Right renal pelvis (tissue), 4 donors: ENCODE results near the gene GRK3. TPM values are rescaled to one million over a fixed set of nuclear protein-coding genes. Genes with fewer than 3 reads are reported as not detected.

Source experiments
- DNase-seq, 4 donors: peaks; one replicate each; pipeline ENCODE4 v3.0.0-alpha.2; 2013; ENCODE audit warnings: low read depth in 4 of 4, low spot score in 3 of 4, missing footprints in 1 of 4
- polyA plus RNA-seq, 4 donors: library from polyadenylated mRNA; unstranded; fragments of 120-200 nt; gene quantifications; one replicate each; pipeline ENCODE4 v1.2.1, GENCODE V29; 2013; ENCODE audit not compliant: insufficient read length in 4 of 4

The GRK3 gene
- polyA plus RNA-seq, 4 donors = 8.4 to 13.6 (median 11.5) TPM

DNA sequence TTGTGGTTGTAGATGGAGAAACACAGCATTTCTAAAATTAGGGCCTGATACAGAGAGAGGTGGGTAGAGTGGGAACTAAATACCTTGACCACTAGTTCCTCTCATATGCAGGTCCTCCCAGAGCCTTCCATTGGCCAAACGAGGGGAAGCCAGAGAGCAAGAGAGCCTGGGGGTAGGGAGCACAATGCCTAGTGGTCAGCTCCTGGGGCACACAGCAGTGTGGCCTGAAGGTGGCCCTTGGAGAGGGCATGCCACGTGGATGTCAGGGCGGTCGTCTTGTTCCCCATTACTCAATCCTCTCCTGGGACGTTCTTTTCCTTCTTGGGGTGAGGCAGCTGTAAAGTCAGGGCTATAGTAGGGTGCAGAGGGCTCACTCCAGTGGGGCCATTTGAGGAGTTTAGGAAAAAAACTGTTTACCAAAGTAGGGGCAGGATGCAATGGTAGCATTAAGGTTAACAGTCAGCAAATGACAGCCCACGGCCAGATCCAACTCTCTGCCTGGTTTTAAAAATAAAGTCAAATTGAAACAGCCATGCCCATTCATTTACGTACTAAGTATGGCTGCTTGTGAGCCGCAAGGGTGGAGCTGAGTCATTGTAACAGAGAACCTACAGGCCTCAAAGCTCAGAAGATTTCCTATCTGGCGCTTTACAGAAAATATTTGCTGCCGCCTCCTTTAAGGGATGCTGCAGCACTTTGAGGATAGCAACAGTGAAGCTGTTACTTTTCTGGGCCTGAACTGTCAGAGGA is 185.1 kb downstream of the GRK3 start:
- no peak for DNase-seq

- no peak for DNase-seq
Observed at GRCh38 chr22:25750569-25751173, 186.2 kb downstream of the GRK3 start.

DNA sequence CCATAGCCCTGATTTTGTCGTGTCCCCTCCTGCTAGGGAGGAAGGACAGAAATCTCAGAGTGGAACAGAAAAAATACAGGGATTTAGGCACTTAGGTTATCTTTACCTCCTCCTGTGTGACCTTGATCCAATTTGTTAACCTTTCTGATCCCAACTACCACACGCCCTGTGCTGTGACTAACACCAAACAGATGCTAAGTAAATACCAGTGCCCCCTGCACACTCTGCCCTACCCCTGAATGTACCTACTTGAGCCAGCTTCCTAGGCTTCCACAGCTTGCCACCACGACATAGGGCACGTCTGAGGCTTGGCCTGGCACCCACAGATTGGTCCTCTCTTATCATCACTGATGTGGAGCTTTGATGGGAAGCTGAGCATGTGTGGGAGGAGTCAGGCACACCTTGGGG is 186.7 kb downstream of the GRK3 start:
- no peak for DNase-seq

DNA sequence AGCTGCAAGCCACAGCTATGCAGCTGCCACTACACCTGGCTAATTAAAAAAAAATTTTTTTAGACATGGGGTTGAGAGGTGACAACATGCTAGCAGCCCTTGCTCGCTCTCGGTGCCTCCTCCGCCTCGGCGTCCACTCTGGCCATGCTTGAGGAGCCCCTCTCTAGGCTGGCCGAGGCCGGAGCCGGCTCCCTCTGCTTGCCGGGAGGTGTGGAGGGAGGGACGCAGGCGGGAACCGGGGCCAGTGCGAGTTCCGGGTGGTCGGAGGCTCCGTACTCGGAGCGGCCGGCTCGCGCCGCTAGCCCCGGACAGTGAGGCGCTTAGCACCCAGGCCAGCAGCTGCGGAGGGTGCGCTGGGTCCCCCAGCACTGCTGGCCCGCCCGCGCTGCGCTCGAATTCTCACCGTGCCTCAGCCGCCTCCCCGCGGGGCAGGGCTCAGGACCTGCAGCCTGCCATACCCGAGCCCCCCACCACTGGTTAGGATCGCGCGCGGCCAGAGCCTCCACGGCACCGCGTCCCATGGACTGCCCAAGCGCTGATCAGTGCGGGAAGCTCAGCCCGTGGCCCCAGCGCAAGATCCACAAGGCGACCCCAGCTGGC is 188.2 kb downstream of the GRK3 start:
- no peak for DNase-seq

- DNase-seq = no peak
Observed at GRCh38 chr22:25753252-25753651, 188.8 kb downstream of the GRK3 start.

- no peak for DNase-seq
Observed at GRCh38 chr22:25754527-25755202, 190.2 kb downstream of the GRK3 start.

- DNase-seq = no peak
Observed at GRCh38 chr22:25757686-25758085, 193.2 kb downstream of the GRK3 start.

- no peak for DNase-seq
Observed at GRCh38 chr22:25758316-25758715, 193.8 kb downstream of the GRK3 start.

DNA sequence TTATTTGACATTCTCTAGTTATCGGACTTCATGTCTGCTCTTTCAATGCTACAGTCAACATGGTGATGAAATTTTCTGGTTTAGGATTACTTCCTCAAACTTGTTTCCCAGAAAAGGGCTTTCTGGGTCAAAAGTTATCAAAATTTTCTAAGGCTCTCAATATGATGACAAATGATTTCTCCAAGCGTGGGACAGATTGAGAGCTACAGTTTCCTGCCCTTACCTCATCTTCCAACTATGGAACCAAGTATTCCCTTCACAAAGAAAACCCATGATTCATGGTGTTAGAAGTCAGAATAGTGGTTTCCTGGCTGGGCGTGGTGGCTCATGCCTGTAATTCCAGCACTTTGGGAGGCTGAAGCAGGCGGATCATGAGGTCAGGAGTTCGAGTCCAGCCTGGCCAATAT is 195.4 kb downstream of the GRK3 start:
- DNase-seq = no peak

DNA sequence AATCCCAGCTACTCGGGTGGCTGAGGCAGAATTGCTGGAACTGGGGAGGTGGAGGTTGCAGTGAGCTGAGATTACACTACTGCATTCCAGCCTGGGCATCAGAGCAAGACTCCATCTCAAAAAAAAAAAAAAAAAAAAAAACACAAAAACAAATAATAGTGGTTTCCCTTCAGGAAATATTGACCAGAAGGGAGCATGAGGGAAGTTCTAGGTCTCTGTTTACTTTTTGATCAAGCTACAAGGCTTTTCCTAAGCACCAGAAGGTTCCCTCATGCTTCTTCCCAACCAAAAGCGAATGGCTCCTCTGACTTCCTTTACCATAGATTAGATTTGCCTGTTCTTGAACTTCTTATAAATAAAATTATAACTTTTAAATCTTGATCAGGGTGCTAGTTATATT is 195.8 kb downstream of the GRK3 start:
- DNase-seq = no peak

GRCh38 chr22:25760848-25761595 is 196.5 kb downstream of the GRK3 start:
- no peak for DNase-seq

DNA sequence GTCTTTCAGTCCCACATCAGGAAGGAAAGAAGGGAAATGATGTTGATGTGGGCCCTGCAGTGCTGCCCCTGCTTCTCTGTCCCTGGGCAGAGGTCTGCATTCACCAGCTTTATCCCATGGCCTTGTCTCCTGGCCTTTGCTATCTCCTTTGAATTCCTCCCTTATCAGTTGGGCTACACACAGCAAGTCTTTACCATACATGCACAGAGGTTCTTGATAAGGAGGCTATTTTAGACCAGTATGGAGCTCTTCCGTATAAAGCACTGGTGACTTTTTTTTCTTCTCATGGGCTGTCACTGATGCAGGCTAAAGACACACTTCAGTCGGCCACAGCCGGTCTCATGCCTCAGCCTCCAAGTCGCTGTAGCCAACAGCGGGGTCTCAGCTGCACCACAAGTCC is 197.7 kb downstream of the GRK3 start:
- no peak for DNase-seq

- no peak for DNase-seq
Observed at GRCh38 chr22:25763239-25763777, 198.8 kb downstream of the GRK3 start.

DNA sequence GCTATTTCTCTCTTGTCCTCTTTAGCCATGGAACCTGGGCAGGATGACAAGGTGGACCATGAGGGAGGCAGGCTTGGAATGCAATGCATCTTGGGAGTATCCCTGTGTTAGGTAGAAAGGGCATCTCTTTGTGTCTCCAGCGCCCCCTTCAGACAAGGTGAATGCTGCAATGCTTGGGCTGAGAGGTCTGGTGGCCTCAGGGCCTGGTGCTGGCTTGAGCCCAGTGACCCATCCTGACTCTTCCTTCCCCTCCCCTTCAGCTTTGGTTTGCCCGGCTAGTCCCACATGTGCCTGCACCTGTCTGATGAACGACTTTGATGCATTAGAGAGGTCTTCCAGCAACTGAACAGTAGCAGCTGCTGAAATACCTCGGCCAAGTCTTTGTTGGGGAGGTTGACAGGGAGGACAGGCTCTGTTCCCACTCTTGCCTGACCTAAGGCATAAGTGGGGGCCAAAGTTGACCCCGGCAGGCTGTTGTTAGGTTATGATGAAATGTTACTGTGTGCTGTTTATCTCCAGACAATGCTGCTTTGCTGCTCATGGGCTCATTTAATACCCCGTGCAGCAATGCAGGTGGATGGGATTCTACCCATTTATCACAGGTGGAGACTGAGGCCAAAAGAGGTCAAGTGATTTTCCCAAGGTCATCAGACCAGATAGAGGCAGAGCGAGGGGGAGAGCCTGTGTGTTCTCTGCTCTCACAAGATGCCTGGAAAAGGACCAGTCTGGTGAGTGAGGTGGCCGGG is 200.0 kb downstream of the GRK3 start:
- DNase-seq = no peak

- DNase-seq = no peak
Observed at GRCh38 chr22:25765016-25765367, 200.5 kb downstream of the GRK3 start.

GRCh38 chr22:25765801-25766200 is 201.3 kb downstream of the GRK3 start:
- DNase-seq = no peak

DNA sequence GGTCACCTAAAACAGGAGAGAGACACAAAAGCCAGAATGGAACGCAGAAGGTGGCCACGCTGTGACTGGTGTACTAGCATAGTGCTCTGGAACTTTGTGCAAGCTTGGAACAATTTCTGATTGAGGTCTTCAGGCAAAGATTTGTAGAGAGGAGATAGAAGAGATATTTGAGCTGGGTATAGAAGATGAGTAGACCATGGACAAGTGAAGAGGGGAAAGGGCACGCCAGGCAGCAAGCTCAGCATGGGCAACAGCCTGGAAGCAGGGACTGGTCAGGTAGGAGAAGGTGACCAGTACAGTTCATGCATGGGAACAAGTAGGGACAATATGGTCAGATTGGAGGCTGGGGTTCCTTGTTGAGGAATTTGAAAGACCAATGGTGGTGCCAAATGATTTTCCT is 201.9 kb downstream of the GRK3 start:
- no peak for DNase-seq

GRCh38 chr22:25770333-25770732 is 205.9 kb downstream of the GRK3 start:
- no peak for DNase-seq

- DNase-seq = no peak
Observed at GRCh38 chr22:25772288-25772687, 207.8 kb downstream of the GRK3 start.

DNA sequence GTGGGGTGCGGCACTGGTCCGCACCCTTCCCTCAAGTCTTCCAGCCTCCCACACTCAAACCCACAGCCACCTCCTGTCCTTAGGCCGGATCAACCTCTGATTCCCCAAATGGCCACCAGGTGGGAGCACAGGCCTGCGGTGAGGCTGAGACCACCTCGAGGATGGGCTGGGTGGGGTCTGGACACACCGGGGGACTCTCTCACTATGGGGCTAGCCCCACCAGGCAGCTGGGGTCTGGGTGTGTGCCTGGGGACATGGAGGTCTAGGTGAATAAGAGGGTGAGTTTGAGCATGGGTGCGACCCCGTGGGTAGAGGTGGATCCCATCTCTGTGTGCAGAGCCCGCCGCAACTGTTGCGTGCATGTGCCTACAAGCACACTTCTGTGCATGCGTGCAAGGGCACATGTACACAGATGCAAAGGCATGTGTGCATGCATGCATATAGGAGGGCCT is 210.1 kb downstream of the GRK3 start:
- DNase-seq = no peak
